Activated naive CD4-positive, alpha-beta T cell (primary cell): Measurements from ENCODE around the gene MET.
"Not testable (repeated sequence)": the region's sequence is repeated elsewhere in the genome, so short reads cannot be mapped to it uniquely, and the experiment has no call there.

ENCODE experiments used
- DNase-seq, 4 experiments: peaks; one replicate each; lab custom pipeline; 2025; lab: John Stamatoyannopoulos, UW

MET gene

DNA sequence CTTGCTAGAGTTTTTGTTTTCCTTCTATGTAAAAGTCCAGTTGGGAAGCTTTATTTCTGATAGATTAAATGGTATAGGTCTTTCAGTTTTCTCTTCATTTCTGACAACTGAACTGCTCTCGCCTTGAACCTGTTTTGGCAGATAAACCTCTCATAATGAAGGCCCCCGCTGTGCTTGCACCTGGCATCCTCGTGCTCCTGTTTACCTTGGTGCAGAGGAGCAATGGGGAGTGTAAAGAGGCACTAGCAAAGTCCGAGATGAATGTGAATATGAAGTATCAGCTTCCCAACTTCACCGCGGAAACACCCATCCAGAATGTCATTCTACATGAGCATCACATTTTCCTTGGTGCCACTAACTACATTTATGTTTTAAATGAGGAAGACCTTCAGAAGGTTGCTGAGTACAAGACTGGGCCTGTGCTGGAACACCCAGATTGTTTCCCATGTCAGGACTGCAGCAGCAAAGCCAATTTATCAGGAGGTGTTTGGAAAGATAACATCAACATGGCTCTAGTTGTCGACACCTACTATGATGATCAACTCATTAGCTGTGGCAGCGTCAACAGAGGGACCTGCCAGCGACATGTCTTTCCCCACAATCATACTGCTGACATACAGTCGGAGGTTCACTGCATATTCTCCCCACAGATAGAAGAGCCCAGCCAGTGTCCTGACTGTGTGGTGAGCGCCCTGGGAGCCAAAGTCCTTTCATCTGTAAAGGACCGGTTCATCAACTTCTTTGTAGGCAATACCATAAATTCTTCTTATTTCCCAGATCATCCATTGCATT lies 27.1 kb downstream of the MET start:
- DNase-seq: no peak

DNA sequence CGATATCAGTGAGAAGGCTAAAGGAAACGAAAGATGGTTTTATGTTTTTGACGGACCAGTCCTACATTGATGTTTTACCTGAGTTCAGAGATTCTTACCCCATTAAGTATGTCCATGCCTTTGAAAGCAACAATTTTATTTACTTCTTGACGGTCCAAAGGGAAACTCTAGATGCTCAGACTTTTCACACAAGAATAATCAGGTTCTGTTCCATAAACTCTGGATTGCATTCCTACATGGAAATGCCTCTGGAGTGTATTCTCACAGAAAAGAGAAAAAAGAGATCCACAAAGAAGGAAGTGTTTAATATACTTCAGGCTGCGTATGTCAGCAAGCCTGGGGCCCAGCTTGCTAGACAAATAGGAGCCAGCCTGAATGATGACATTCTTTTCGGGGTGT lies 27.7 kb downstream of the MET start:
- DNase-seq: no peak

DNA sequence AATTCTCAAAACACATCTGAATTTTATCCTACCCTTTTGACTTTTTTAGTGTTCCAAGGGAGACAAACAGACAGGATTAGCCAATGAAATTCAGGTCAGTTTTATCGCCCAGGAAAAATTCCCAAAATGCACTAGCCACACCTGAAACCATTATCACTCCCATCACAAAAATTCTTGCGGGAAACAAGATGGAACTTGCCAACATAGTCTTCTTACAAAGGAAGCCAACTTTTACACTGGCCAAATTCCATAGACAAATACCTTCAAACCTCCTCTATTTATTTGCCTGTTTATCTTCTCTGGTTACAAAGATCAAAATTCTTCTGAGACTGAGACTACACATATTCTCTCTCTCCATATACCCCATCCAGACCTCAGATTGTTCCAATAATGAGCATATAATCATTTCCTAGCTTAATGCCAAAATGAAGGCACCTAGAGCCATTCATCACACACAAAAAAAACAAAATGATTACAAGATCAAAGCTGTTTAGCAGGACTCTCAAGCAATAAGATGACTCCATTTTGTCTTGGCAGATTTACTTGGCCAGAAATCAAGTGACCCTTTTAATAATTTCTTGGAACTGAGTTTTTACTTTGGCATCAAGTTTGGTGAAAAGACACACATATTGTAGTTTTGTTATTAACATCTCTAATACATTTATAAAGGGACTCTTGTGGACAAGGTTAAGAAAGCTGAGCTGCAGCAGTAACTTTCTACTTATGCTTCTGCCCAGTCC lies 30.2 kb downstream of the MET start:
- DNase-seq: no peak

DNA sequence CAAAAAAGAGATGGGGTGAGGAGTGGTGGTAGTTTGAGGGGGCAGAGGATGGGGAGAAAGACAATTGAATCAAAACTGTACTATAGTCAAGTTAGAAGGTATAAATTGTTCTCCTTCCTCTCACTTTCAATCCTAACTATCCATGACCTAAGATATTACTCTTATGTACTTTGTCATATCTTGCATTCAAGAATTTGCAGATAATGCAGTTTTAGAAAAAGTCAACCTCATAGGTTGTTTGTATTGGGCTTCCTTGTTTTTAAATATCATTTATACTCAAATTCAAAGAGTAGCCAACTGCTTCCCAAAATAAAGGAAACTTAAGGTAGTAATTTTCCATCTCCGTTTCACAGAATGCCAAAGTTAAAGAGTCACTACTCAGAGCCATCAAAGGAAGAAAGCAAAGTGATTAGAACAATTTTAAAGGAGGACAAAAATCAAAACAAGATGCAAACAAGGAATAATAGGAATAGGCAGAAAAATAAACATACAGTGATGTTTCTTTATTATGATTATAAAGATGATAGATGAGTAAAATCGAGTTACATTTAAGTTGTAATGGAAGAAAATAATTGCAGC lies 32.7 kb downstream of the MET start:
- no peak for DNase-seq

DNA sequence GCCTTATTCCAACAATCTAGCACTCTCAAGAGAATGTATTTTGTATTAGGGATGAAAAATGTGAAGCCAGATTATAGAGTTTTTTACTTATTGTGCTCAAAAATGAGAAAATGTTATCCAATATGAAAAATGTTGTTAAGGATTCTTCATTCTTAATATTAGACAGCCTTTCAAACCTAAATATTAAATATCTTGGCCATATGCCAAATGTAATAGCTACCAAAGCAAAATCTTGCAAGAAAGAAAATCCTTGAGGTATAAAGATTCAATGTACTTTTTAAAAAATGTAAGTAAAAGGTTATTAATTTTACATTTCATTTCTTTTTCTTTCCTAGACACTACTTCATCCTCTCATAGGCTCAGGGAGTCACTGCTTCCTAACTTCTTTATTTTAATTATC lies 33.4 kb downstream of the MET start:
- DNase-seq: no peak

DNA sequence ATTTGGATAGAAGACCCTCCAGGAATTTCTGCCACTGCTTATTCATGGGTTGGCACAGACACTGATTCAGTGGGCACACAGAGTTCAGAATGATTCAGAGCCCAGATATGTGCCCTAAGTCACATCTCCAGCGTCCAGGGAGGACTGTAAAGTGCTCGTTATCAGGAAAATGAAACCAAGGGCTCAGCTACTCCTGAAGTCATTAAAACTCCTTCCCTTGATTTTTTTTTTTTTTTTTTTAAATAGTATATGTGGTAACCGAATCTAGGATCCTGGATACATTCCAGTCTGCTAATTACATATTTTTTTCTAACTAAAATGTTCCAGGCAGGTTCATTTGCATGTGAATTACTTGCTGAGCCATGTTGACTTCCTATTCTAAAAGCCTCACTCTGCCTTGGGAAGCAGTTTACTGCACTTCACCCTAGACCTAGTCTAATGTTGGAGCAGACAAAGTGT lies 34.7 kb downstream of the MET start:
- no peak for DNase-seq

DNA sequence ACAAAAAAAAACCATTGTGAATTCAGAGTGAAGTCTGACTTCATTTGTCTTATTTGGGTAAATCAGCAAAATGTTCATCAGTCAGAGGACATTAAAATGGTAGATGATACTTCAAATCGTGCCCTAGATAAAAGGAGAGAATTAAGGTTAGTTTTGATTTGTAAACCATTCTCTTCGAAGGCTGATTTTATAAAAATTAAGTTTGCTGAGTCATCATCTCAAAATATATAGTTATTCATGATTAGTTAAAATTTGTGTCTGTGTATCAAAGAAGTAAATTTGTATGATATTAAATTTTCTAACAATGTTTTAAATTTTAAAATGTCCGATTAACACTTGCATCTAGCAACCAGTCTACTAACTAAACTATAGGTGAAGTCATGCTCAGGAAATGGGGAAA lies 35.3 kb downstream of the MET start:
- no peak for DNase-seq

DNA sequence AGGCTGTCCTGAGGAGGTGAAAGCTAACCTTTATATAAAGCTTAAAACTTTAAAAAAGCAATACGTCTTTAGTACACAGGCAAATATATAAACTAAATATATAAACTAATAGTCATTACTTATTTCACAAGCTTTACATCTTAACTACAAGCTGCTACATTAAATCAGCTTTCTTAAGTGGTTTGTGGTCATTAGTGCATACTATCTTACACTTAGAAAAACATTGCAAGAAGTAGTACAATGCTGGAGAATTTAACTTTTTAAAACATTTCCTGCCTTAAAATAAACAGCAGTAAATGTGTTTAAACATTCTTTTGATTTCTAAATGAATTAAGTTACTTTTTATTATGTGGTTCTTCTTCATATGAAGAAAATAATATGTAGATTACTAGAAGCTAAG lies 36.3 kb downstream of the MET start:
- DNase-seq: no peak

DNA sequence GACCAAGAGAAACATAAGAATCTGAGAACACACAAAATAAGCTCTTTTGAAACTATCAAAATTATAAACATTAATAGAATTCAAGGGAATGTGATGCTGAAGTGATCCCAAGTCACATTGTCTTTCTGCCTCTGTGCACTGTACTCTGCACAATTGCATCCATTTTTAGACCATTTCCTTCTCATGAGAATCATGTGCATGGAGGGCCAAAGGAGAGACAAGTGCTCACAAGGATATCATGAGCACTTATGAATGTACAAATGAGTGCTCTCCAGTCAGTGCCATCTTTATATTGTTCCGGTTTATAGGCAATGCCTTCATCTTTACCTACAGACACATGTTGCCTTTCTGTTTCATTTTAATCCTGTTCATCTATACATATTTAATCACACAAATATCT lies 36.9 kb downstream of the MET start:
- no peak for DNase-seq

DNA sequence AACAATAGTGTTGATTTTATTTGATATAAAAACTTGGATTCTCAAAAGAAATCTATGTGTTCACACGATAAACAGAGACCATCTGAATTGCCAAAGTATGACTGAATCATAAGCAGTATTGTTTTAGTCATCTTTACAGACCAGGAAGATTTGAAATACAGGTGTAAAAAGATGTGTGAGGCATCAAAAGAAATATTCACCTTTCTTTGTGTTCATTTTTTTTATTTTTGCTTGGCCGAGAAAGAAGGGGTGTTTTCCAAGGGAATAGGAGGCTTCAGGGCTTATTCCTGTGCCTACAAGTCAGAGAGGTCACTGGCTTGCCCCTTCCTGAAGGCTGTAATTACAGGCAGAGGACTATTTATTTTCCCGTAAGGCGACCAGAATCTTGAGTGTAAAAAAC lies 37.3 kb downstream of the MET start:
- DNase-seq: no peak

DNA sequence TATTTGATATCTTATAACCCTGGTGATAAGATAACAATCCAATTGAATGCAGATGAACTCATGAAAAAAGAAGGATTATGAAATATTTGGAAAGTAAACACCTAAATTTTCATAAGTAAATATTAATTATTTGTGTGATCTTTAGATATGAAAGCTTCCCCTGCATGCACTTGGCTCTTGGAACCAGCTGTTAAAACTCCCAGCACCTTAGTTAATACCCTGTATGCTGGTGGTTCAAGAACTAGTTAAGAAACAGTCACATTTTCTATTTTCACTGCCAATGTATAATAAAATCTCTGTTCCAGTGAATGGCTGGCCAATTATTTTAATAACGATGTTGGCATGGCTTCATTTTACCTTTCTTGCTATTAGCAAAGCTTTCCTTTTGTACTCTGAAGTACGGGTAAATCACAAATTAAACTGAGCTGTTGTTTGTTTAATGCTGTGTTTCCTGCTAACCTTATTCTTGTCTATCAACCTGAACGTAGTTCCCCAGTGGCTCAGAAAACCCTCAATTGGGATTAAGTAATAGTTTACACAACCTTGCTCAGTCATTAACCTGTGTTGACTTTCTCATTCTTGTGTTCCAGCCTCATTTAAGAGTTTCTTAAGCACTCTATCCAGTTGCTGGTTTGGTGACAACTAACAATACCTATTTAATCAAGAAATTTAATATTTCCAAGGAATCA lies 38.9 kb downstream of the MET start:
- no peak for DNase-seq

DNA sequence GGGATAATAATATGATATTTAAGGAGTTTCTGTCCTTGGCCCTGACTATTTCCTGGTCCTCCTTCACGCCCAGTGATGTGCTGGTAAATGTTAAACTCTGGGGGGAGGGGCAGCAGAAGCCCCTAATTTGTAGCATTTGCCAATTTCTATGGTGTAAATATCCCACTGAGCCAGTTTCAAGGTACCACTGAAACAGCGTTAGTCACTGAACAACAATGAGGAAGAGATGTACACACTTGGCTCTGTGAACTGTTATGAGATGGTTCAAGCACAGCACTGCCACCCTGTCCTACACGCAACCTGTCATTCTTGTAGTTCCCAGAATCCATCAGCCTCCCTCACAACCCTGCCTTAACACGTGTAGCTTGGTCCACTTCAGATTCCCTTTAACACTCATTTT lies 39.8 kb downstream of the MET start:
- no peak for DNase-seq

DNA sequence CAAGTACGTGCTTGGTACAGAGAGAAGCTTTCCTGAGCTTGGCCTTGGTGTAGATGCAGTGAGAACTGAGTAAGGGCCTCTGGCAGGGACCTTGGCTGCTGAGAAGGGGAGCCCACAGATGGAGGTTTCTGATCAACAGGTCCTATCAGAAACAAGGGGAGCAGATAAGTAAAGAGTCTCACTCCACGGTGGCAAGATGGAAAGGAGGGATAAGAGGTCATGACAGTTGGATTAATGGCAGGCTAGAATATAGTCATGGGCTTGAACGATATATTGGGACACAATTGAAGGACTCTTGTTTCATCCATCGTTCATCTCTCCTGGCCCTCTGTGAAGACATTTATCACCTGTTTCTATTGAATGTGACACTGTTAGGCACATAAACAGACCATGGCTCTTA lies 41.5 kb downstream of the MET start:
- DNase-seq: no peak

DNA sequence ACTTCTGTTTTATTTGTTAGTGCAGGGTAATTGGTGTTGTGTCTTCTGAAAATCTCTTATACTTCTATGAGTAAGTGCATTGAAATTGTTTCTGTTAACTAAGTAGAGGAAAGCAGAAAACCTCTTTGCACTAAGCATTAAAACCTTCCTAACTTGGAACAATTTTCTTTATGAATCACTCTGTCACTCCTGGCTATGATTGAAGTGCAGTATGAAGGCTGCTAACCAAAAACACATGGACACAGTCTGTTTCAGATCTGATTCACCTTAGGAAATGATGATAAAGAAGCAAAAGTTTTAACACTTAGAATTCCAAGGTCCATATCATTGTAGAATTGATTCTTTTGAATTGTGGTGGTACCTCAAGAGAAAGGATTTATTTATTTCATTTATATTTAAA lies 41.9 kb downstream of the MET start:
- no peak for DNase-seq

DNA sequence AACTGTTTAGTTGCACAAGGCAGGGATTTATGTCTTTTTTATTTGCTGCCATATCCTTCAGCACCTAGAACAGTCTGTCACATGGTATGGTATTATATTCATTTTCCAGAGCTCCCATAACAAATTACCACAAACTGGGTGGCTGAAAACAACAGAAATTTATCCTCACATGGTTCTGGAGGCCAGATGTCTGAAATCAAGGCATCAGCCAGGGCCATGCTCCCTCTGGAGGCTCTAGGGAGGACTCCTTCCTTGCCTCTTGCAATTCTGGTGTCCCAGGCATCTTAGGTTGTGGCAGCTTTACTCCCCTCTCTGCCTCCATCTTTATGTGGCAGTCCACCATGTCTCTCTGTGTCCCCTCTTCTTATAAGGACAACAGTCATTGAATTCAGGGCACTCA lies 43.1 kb downstream of the MET start:
- no peak for DNase-seq

DNA sequence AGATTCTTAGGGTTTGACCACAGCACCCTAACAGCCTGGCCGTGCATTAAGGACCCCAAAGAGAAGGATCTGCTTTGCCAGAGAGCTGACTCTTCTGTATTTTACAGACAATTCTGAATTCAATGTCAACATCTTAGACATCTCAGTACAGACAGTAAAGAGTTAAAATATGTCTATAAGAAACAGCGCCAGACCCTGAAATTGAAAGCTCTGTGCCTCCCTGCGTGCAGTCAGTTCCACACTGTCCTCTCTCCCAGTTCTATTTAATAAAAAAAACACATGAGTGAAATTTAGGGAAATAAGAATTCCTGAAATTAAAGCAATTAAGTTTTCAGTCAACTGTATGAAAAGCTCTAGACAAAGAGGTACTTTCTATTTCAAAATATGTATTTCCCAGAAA lies 45.1 kb downstream of the MET start:
- no peak for DNase-seq

DNA sequence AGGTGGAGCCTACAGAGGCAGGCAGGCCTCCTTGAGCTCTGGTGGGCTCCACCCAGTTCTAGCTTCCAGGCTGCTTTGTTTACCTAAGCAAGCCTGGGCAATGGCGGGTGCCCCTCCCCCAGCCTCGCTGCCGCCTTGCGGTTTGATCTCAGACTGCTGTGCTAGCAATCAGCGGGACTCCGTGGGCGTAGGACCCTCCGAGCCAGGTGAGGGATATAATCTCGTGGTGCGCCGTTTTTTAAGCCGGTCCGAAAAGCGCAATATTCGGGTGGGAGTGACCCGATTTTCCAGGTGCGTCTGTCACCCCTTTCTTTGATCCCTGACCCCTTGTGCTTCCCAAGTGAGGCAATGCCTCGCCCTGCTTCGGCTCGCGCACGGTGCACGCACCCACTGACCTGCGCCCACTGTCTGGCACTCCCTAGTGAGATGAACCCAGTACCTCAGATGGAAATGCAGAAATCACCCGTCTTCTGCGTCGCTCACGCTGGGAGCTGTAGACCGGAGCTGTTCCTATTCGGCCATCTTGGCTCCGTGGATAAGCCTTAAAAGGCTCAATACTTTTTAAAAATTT lies 52.0 kb downstream of the MET start:
- DNase-seq: not testable (repeated sequence)

DNA sequence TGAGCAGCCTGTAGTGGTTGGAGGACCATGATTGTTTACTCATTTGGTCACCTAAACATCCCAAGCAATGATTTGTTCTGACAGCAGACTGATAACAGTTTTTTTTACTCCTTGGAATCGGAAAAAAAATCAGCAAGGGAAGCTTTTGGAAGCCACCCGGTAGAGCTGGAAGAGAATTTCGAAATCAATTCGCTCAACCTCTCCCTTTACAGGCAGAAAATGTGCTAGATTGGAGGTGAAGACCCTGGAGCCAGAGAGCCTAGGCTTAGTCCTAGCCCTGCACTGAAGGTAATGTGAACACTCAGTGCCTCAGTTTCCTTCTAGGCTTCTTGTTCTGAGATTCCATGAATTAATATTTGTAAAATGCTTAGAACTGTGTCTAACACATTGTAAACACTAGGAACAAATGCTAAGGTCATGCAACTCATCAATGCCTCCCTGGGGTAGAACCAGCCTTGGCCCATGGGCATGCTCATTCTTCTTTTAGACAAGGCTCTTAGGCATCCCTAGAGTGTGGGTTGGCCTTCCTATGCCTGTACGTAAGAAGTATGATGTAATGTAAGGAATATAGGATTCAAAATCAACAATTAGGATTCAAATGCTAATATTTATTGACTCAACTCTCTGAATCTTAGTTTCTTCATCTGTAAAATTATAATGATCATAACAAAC lies 52.7 kb downstream of the MET start:
- DNase-seq: no peak

DNA sequence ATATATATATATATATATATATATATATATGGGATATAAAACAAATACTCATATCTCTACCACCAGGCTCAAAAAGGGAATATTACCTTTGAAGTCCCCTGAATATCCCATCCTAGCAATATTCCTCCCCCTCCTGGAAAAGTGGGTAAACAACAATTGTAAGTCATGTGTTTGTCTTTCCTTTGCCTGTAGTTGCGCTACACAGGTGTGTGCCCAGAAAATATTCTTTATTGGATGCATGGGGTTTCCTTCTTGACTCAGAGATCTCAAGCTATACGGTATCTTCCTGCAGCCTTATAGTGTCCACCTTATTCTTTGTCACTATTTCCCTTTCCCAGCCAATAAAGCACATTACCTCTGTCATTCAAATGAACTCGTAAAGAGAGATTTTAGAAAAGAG lies 54.2 kb downstream of the MET start:
- DNase-seq: no peak

DNA sequence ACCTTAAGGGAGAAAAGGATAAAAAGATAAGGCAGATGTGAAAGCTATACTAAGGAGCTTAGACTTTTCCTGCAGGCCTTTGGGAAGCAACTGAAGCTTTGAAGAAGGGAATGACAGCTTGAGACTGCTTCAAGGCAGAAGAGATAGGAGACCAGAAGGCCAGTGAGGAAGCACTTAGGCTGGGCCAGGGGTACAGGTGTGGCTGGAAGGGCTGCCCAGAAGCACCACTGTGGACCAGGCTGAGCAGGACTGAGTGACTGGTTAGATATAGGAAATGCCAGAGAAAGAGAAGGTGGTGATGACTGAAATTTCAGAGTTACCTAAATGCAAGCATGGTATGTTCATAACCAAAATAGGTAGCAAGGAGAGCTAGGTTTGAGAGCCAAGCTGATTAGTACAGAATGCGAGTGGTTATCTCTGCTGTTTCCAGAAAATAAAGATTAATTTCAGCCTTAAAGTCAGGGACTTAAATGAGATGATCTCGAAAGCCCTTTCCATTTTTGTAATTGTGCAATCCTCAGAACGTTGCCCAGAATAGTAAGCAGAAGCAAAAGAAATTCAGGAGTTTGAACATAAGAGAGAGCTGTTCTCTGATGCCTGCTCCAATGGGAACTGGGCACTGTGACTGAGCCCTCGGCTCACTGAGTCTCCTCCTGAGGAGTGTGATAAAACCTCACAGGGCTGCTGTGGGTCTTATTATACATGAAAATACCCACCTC lies 54.9 kb downstream of the MET start:
- DNase-seq: no peak

DNA sequence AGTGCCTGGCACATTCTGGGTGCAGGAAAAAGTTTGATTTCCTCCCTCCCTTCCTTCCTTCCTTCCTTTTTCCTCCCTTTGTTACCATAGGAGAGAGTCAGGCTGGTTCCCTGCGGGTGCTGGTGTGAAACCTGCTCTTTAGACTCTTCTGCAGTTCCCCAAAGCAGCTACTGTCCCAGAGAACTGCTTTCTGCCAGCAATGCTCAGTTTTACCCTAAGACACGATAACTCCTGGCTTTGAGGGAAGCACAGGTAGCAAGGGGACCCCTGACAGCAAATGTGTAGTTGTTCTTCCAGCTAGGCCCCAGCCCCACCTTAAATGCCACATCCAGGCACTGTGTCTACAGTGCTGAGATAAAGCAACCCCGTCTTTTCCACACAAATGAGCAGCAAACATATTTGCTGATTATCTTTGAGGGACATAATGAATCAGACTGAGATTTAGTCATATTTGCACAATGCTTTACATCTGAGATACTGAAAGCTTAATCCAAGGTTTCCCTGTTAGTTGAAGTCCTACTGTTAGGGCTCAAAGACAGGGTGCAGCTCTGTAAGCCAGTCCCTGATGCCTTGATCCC lies 55.5 kb downstream of the MET start:
- DNase-seq: no peak
